SJCRH30 (cell line): ENCODE results near the gene LBR. TPM values are rescaled to one million over a fixed set of nuclear protein-coding genes. Genes with fewer than 3 reads are reported as not detected.

ENCODE experiments used
- DNase-seq, 2 experiments: peaks; one replicate each; pipeline ENCODE4 v3.0.0-alpha.2; 2015 to 2020
- H3K27ac ChIP-seq: fragments of 250-450 bp; sonication (Bioruptor Pico); 2 replicates; pipeline ENCODE4 v1.5.1; 2020; ENCODE audit warnings: mild to moderate bottlenecking, moderate library complexity
- H3K27me3 ChIP-seq: fragments of 250-450 bp; sonication (Bioruptor Pico); 2 replicates; pipeline ENCODE4 v1.5.1; 2020; ENCODE audit warnings: mild to moderate bottlenecking, moderate library complexity
- H3K36me3 ChIP-seq: fragments of 250-450 bp; sonication (Bioruptor Pico); 2 replicates; pipeline ENCODE4 v1.5.1; 2020; ENCODE audit warnings: mild to moderate bottlenecking, moderate library complexity
- H3K4me1 ChIP-seq: fragments of 250-450 bp; sonication (Bioruptor Pico); 2 replicates; pipeline ENCODE4 v1.5.1; 2020; ENCODE audit warnings: mild to moderate bottlenecking, moderate library complexity
- H3K4me3 ChIP-seq: fragments of 250-450 bp; sonication (Bioruptor Pico); 2 replicates; pipeline ENCODE4 v1.5.1; 2020; ENCODE audit warnings: mild to moderate bottlenecking, moderate library complexity
- H3K9me3 ChIP-seq: fragments of 250-450 bp; sonication (Bioruptor Pico); replicated peaks from 2 replicates; pipeline ENCODE4 v1.5.1; 2020; ENCODE audit warnings: mild to moderate bottlenecking, moderate library complexity
- total RNA-seq: library from RNA; depleted of rRNA; stranded (reverse); fragments of >200 nt; shearing (Covaris generic); gene quantifications from 2 replicates; pipeline ENCODE4 v1.2.3, GENCODE V29; 2014

LBR gene
- total RNA-seq, 1 experiment from 2014 or later: 145 TPM

- peaks cover 15% of the 10 kb centered on the region for H3K4me1 ChIP-seq
- DNase-seq: no peak
- peaks cover 16% of the 10 kb centered on the region for H3K36me3 ChIP-seq
- no peaks in the 10 kb centered on the region for H3K27me3 ChIP-seq
- H3K4me3 ChIP-seq: no peak overlapping the region
- H3K9me3 ChIP-seq: 0 out of 2 replicates have a peak, but pooled peaks cover 1% of the 10 kb centered on the region
- no peak overlapping the region for H3K27ac ChIP-seq
These were observed 2.5 kb downstream of the LBR start for GRCh38 chr1:225425201-225425786.

DNA sequence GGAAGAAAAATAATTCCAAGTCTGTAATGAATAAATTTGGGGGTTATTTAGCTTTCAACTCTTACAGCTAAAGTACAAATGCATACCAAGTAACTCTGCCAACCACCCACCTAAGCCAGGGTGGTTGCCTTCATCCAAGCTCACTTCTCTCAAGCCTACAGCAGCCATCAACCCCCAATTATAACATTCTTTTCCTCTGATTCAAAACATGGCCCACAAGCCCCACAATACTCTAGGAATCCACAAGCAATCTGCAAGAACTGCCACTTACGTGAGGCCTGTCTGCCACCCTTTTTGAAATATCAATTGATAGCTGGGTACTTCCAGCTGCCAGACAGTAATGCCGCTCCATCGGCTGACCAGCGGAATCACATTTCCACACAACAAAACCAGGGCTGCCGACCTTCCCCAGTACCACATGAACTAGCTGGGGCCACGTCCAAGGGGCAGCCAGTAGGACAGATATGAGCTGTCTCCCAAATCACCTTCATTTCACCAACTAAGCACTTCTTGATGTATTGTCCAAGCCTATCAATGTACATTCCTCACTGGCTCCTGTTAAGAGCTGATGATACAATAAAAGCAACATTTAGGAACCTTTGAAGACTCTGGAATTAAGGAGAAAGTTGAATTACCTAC lies 3.2 kb downstream of the LBR start:
- no peak overlapping the region for H3K4me3 ChIP-seq
- H3K4me1 ChIP-seq: peaks cover 15% of the 10 kb centered on the region
- no peak for DNase-seq
- H3K27ac ChIP-seq: no peak overlapping the region
- H3K36me3 ChIP-seq: peaks cover 22% of the 10 kb centered on the region
- no peaks in the 10 kb centered on the region for H3K9me3 ChIP-seq
- no peaks in the 10 kb centered on the region for H3K27me3 ChIP-seq

- H3K4me3 ChIP-seq: no peak overlapping the region
- H3K36me3 ChIP-seq: peaks cover 34% of the 10 kb centered on the region
- peaks cover 15% of the 10 kb centered on the region for H3K4me1 ChIP-seq
- no peaks in the 10 kb centered on the region for H3K27me3 ChIP-seq
- DNase-seq: no peak
- H3K9me3 ChIP-seq: no peaks in the 10 kb centered on the region
- H3K27ac ChIP-seq: no peak overlapping the region
These were observed 4.4 kb downstream of the LBR start for GRCh38 chr1:225423518-225423855.

DNA sequence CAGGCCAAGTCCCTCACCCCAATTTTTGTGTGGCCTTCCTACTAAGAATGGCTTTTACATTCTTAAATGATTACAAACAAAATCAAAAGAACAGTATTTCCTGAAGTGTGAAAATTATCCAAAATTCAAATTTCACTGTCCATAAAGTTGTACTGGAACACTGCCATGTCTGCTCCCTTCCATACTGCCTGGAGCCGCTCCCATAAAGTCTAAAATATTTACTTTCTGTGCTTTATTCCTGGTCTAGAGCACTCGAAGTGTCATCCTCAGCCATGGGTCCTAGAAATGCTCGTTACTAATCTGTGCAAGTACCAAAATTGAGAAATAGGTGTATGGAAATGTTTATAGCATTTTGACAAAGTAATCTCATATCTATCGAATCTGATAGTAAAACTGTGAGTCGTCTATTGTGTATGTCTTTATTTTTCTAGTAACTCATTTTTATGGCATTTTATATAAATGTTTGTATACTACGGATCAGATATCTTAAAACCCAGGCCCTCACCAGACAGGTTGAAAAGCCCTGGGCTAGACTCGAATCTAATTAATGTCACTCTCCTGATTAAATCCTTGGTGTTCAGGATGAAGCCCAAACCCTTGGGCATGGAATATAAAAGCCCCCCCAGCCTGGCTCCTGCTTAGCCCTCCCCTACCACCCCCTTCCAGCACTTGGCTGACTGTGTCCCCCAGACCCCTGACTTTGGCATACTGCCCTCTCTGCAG lies 4.9 kb downstream of the LBR start:
- peaks cover 15% of the 10 kb centered on the region for H3K4me1 ChIP-seq
- no peak overlapping the region for H3K27ac ChIP-seq
- DNase-seq: no peak
- no peaks in the 10 kb centered on the region for H3K9me3 ChIP-seq
- no peak overlapping the region for H3K4me3 ChIP-seq
- no peaks in the 10 kb centered on the region for H3K27me3 ChIP-seq
- H3K36me3 ChIP-seq: peaks cover 39% of the 10 kb centered on the region

DNA sequence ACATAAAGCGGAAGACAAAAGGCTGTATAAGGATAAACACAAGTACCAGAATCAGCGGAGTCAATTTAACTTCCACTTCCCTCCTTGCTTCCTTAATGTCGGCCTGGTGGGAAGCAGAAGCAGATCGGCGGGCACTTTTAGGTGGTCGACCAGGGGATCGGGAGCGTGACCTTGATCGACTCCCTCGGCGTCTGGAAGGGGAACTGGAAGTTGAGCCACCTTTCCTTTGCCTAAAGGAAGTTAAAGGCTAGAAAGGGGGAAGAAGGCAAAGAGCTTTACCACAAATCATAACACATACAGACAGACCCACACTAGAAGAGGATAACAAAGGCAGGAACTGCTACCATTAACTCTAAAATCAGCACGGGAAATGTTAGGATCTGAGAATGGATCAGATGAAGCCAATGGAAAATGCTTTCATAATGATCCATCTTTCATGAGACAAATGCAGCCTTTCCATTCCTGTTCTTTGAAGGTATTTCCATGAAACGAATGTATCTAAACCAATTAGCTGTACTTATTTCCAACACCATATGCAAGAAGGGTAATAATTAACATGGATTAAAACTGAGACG lies 5.7 kb downstream of the LBR start:
- Histone ChIP-seq H3K4me1 (peaks cover 15% of the 10 kb centered on the region), H3K36me3 (peaks cover 48% of the 10 kb centered on the region), H3K9me3 (no peaks in the 10 kb centered on the region), H3K27me3 (no peaks in the 10 kb centered on the region), H3K4me3 (no peak overlapping the region), H3K27ac (no peak overlapping the region)
- no peak for DNase-seq

GRCh38 chr1:225418598-225418997 lies 9.2 kb downstream of the LBR start:
- no peak overlapping the region for H3K4me3 ChIP-seq
- peaks cover 77% of the 10 kb centered on the region for H3K36me3 ChIP-seq
- no peak for DNase-seq
- no peak overlapping the region for H3K27ac ChIP-seq
- no peaks in the 10 kb centered on the region for H3K27me3 ChIP-seq
- no peaks in the 10 kb centered on the region for H3K4me1 ChIP-seq
- no peaks in the 10 kb centered on the region for H3K9me3 ChIP-seq

- no peaks in the 10 kb centered on the region for H3K27me3 ChIP-seq
- H3K27ac ChIP-seq: no peak overlapping the region
- H3K36me3 ChIP-seq: peaks cover 82% of the 10 kb centered on the region
- H3K4me1 ChIP-seq: no peaks in the 10 kb centered on the region
- H3K4me3 ChIP-seq: no peak overlapping the region
- no peaks in the 10 kb centered on the region for H3K9me3 ChIP-seq
- DNase-seq: no peak
These were observed 9.8 kb downstream of the LBR start for GRCh38 chr1:225418059-225418458.

DNA sequence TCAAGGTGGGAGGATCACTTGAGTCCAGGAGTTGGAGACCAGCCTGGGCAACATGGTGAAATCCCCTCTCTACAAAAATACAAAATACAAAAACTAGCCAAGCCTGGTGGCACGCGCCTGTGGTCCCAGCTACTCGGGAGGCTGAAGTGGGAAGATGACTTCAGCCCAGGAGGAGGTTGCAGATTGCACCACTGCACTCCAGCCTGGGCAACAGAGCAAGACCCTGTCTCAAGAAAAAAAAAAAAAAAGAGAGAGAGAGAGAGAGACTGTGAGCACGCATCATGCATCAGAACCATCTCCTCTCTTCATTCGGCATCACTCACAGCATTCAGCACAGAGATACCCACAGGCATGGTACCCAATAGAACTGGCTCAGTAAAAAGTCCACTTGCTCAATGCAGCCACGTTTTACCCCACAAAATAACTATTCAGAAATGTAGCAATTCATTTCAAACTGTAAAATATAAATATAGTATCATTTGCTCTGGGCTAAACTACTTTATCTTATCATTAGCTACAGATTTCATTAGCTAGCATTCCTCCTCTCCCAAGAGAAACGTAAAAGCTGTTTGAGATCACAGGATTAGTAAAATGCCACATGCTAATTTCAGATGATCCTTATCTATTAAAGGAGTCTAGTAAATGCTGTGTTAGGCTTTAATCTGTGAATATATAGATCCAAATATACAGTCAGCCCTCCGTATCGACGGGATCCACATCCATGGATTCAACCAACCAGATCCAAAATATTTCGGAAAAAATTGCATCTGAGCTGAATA lies 11.7 kb downstream of the LBR start:
- no peaks in the 10 kb centered on the region for H3K4me1 ChIP-seq
- DNase-seq: no peak
- H3K36me3 ChIP-seq: peaks cover 92% of the 10 kb centered on the region
- H3K4me3 ChIP-seq: no peak overlapping the region
- no peak overlapping the region for H3K27ac ChIP-seq
- no peaks in the 10 kb centered on the region for H3K27me3 ChIP-seq
- no peaks in the 10 kb centered on the region for H3K9me3 ChIP-seq

DNA sequence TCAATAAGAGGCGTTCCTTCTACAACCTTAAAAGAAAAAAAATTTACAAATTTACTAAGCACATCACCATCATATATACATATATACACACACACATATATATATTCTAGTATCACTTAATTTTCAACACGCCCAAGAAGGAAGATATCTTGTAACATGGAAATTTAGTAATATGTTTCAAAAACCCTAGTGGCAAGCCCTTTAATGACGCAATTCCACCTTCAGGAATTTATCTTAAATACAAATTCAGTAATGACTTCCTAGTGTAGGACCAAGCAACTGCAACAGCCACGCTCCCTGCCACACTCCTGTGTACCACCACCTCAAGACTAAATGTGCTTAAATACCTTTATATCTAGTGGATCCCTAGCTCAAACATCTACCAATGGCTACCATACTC lies 12.5 kb downstream of the LBR start:
- peaks cover 94% of the 10 kb centered on the region for H3K36me3 ChIP-seq
- H3K4me1 ChIP-seq: no peaks in the 10 kb centered on the region
- H3K4me3 ChIP-seq: no peak overlapping the region
- H3K9me3 ChIP-seq: no peaks in the 10 kb centered on the region
- no peaks in the 10 kb centered on the region for H3K27me3 ChIP-seq
- no peak for DNase-seq
- H3K27ac ChIP-seq: no peak overlapping the region

DNA sequence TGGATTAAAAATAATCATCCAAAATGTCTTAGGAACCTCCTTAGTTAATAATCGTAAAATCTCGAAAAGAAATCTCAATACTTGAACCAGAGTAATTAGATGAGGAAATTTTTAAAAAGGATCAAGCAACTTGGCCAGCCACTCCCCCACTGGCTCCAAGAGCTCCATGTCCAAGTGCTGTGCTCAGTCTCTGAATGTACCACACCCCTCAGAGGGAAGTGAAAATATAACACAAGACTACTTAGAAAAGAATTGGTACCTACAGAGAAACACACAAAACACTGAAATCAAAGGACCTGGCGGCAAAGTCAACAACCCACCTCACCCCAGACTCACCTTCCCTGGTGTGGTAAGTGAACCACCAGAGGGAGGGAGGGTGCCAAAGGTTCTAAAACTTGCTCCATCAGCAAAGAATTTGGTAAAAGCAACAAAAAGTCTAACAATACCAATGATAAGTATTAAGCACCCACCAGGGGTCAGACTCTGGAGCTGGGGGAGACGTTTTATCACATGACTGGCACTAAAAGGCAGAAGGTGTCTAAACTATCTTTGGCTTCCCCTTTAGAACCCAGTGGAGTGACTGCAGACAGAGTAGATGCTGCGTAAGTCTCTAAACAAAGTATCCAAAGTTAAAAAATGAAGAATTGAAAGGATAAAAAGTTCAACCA lies 14.0 kb downstream of the LBR start:
- Histone ChIP-seq H3K36me3 (peaks cover 92% of the 10 kb centered on the region), H3K9me3 (no peaks in the 10 kb centered on the region), H3K27ac (no peak overlapping the region), H3K4me1 (no peaks in the 10 kb centered on the region), H3K27me3 (no peaks in the 10 kb centered on the region), H3K4me3 (no peak overlapping the region)
- no peak for DNase-seq

GRCh38 chr1:225412803-225413351 lies 15.0 kb downstream of the LBR start:
- no peaks in the 10 kb centered on the region for H3K9me3 ChIP-seq
- H3K4me1 ChIP-seq: no peaks in the 10 kb centered on the region
- H3K36me3 ChIP-seq: peaks cover 85% of the 10 kb centered on the region
- H3K27ac ChIP-seq: no peak overlapping the region
- DNase-seq: no peak
- H3K27me3 ChIP-seq: no peaks in the 10 kb centered on the region
- H3K4me3 ChIP-seq: no peak overlapping the region

DNA sequence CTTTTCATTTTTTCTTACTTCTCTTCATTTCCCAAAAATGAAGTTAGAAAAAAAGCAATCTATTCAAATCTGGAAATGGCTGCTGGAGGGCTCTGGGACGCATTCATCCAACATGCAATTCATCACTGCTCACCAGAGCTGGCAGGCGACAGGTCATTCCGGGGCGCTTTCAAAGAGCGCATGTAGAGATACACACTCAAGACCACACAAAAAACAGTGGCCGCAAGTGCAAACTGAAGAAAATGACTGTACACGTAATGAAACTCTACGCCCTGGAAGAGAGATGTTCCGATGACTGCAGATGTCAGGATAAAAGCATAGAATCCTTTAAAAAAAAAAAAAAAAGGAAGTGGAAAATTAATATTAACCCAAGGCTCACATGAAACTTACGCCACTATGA lies 15.5 kb downstream of the LBR start:
- no peak for DNase-seq
- H3K4me1 ChIP-seq: no peaks in the 10 kb centered on the region
- no peaks in the 10 kb centered on the region for H3K27me3 ChIP-seq
- no peak overlapping the region for H3K27ac ChIP-seq
- no peak overlapping the region for H3K4me3 ChIP-seq
- H3K36me3 ChIP-seq: peaks cover 84% of the 10 kb centered on the region
- H3K9me3 ChIP-seq: no peaks in the 10 kb centered on the region

GRCh38 chr1:225410036-225410435 lies 17.8 kb downstream of the LBR start:
- Histone ChIP-seq H3K9me3 (no peaks in the 10 kb centered on the region), H3K27me3 (no peaks in the 10 kb centered on the region), H3K36me3 (peaks cover 81% of the 10 kb centered on the region), H3K27ac (no peak overlapping the region), H3K4me1 (no peaks in the 10 kb centered on the region), H3K4me3 (no peak overlapping the region)
- no peak for DNase-seq

GRCh38 chr1:225409051-225409450 lies 18.8 kb downstream of the LBR start:
- no peak for DNase-seq
- H3K36me3 ChIP-seq: peaks cover 82% of the 10 kb centered on the region
- no peak overlapping the region for H3K27ac ChIP-seq
- H3K4me1 ChIP-seq: no peaks in the 10 kb centered on the region
- no peak overlapping the region for H3K4me3 ChIP-seq
- no peaks in the 10 kb centered on the region for H3K27me3 ChIP-seq
- no peaks in the 10 kb centered on the region for H3K9me3 ChIP-seq
